Progenitor cell of endocrine pancreas (in vitro differentiated cells): ENCODE results near the gene SLC48A1. TPM values are rescaled to one million over a fixed set of nuclear protein-coding genes. Genes with fewer than 3 reads are reported as not detected.
A peak's percentile ranks its signal among the peaks of the same experiment; 100 is the strongest.

ENCODE experiments used
- DNase-seq: peaks from one replicate; pipeline ENCODE4 v3.0.0; 2021; ENCODE audit warnings: low spot score; ENCODE audit not compliant: unreplicated experiment
- H3K27ac Mint-ChIP-seq: 2 replicates; pipeline ENCODE4 v1.8.0; 2021; ENCODE audit warnings: mild to moderate bottlenecking, moderate library complexity, mixed read lengths
- H3K27me3 Mint-ChIP-seq: 2 replicates; pipeline ENCODE4 v1.8.0; 2021; ENCODE audit warnings: mixed read lengths
- H3K36me3 Mint-ChIP-seq: 2 replicates; pipeline ENCODE4 v1.8.0; 2022; ENCODE audit warnings: mixed read lengths; ENCODE audit not compliant: insufficient read depth
- H3K4me1 Mint-ChIP-seq: 2 replicates; pipeline ENCODE4 v1.8.0; 2021; ENCODE audit warnings: low read depth, mixed read lengths
- H3K4me3 Mint-ChIP-seq: 2 replicates; pipeline ENCODE4 v1.8.0; 2021; ENCODE audit warnings: low read depth, mild to moderate bottlenecking, moderate library complexity, mixed read lengths
- H3K9me3 Mint-ChIP-seq: 2 replicates; pipeline ENCODE4 v1.8.0; 2021; ENCODE audit warnings: low read depth, mixed read lengths
- total RNA-seq: library from RNA; stranded (reverse); gene quantifications from 2 replicates; pipeline ENCODE4 v1.2.1, GENCODE V29; 2021
- TF ChIP-seq, protein P1 (sequence below): fragments of 200-600 bp; sonication (generic); IDR thresholded peaks from one replicate; pipeline ENCODE4 v1.5.0; 2021; ENCODE audit warnings: antibody characterized with exemption, mild to moderate bottlenecking; ENCODE audit not compliant: unreplicated experiment

Gene SLC48A1
- total RNA-seq, 1 donor from 2014 or later: 15.1 TPM

- H3K27me3 Mint-ChIP-seq: peaks cover 28% of the 10 kb centered on the region
- H3K36me3 Mint-ChIP-seq: no peaks in the 10 kb centered on the region
- no peak for DNase-seq
- H3K9me3 Mint-ChIP-seq: no peaks in the 10 kb centered on the region
- TF ChIP-seq, protein P1, sequence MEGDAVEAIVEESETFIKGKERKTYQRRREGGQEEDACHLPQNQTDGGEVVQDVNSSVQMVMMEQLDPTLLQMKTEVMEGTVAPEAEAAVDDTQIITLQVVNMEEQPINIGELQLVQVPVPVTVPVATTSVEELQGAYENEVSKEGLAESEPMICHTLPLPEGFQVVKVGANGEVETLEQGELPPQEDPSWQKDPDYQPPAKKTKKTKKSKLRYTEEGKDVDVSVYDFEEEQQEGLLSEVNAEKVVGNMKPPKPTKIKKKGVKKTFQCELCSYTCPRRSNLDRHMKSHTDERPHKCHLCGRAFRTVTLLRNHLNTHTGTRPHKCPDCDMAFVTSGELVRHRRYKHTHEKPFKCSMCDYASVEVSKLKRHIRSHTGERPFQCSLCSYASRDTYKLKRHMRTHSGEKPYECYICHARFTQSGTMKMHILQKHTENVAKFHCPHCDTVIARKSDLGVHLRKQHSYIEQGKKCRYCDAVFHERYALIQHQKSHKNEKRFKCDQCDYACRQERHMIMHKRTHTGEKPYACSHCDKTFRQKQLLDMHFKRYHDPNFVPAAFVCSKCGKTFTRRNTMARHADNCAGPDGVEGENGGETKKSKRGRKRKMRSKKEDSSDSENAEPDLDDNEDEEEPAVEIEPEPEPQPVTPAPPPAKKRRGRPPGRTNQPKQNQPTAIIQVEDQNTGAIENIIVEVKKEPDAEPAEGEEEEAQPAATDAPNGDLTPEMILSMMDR: no peak
- peaks cover 10% of the 10 kb centered on the region for H3K4me1 Mint-ChIP-seq
- H3K4me3 Mint-ChIP-seq: no peak overlapping the region
- H3K27ac Mint-ChIP-seq: no peak overlapping the region
These were observed 18.2 kb upstream of the SLC48A1 start for GRCh38 chr12:47754881-47755280.

GRCh38 chr12:47755655-47756562 lies 17.1 kb upstream of the SLC48A1 start:
- no peak overlapping the region for H3K4me3 Mint-ChIP-seq
- no peak for DNase-seq
- H3K9me3 Mint-ChIP-seq: no peaks in the 10 kb centered on the region
- H3K27ac Mint-ChIP-seq: no peak overlapping the region
- peaks cover 10% of the 10 kb centered on the region for H3K4me1 Mint-ChIP-seq
- H3K27me3 Mint-ChIP-seq: peaks cover 32% of the 10 kb centered on the region
- TF ChIP-seq, protein P1: no peak
- H3K36me3 Mint-ChIP-seq: no peaks in the 10 kb centered on the region

DNA sequence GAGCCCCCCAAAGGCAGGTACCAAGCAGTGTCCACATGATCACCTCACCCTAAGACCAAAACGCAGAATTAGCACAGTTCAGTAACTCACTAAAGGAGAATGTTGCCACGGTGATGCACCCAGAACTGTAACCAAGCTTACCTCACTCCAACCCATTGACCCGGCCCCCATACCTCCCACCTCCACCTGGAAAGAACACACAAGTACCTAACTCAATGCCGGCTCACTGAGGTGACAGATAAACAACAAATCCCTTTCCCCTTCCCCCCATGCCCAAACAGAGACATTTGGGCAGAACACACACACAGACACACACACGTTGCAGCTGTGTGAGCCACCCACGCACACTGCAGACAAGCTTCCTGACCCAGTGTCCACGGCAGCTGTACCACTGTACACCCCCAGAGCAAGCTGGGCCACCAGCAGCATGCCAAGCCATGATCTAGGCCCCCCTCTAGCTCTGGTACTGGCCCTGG lies 15.6 kb upstream of the SLC48A1 start:
- DNase-seq: no peak
- H3K36me3 Mint-ChIP-seq: no peaks in the 10 kb centered on the region
- TF ChIP-seq, protein P1: no peak
- H3K27ac Mint-ChIP-seq: no peak overlapping the region
- no peaks in the 10 kb centered on the region for H3K9me3 Mint-ChIP-seq
- H3K4me1 Mint-ChIP-seq: peaks cover 10% of the 10 kb centered on the region
- no peak overlapping the region for H3K4me3 Mint-ChIP-seq
- H3K27me3 Mint-ChIP-seq: peaks cover 34% of the 10 kb centered on the region

- no peaks in the 10 kb centered on the region for H3K9me3 Mint-ChIP-seq
- H3K27ac Mint-ChIP-seq: no peak overlapping the region
- peaks cover 10% of the 10 kb centered on the region for H3K4me1 Mint-ChIP-seq
- no peaks in the 10 kb centered on the region for H3K36me3 Mint-ChIP-seq
- DNase-seq: no peak
- H3K4me3 Mint-ChIP-seq: peak overlapping the region; percentile 59
- H3K27me3 Mint-ChIP-seq: peaks cover 36% of the 10 kb centered on the region
- TF ChIP-seq, protein P1: no peak
These were observed 15.0 kb upstream of the SLC48A1 start for GRCh38 chr12:47757840-47758583.

- no peak for DNase-seq
- Mint-ChIP-seq H3K27me3 (peaks cover 37% of the 10 kb centered on the region), H3K9me3 (no peaks in the 10 kb centered on the region), H3K4me1 (peaks cover 7% of the 10 kb centered on the region), H3K27ac (no peak overlapping the region), H3K36me3 (no peaks in the 10 kb centered on the region), H3K4me3 (peak overlapping the region; percentile 59)
- TF ChIP-seq, protein P1: no peak
These were observed 14.5 kb upstream of the SLC48A1 start for GRCh38 chr12:47758584-47758833.
